WTC11 (cell line): ENCODE measurements around the gene GJA4. TPM values are rescaled to one million over a fixed set of nuclear protein-coding genes. Genes with fewer than 3 reads are reported as not detected.

Source experiments
- ATAC-seq: fragments of 200-7000 bp; cut with Tn5 transposase; 2 replicates; pipeline ENCODE4 v1.10.0; 2021; ENCODE audit warnings: mild to moderate bottlenecking, moderate library complexity
- CTCF ChIA-PET: fragments of 300-600 bp; sonication (Branson Sonifier 250); formaldehyde crosslinking; loops from one replicate; lab custom pipeline; 2021; ENCODE audit warnings: antibody characterized with exemption; lab: Charles Lee
- POLR2A ChIA-PET: fragments of 350-600 bp; sonication (Branson Sonifier 250); formaldehyde crosslinking; loops from one replicate; lab custom pipeline; 2021; ENCODE audit warnings: antibody characterized with exemption; lab: Charles Lee
- DNase-seq: peaks from one replicate; pipeline ENCODE4 v3.0.0; 2021; ENCODE audit warnings: low spot score
- H3K27ac Mint-ChIP-seq: 2 replicates; pipeline ENCODE4 v1.8.0; 2021; ENCODE audit warnings: mixed read lengths
- H3K27me3 Mint-ChIP-seq: 2 replicates; pipeline ENCODE4 v1.8.0; 2021; ENCODE audit warnings: low read depth, mild to moderate bottlenecking, moderate library complexity, mixed read lengths
- H3K36me3 Mint-ChIP-seq: 2 replicates; pipeline ENCODE4 v1.8.0; 2021; ENCODE audit warnings: mixed read lengths
- H3K4me1 Mint-ChIP-seq: 2 replicates; pipeline ENCODE4 v1.8.0; 2022; ENCODE audit warnings: mixed read lengths
- H3K4me3 Mint-ChIP-seq: 2 replicates; pipeline ENCODE4 v1.8.0; 2021; ENCODE audit warnings: mild to moderate bottlenecking, moderate library complexity, mixed read lengths
- H3K9me3 Mint-ChIP-seq: 2 replicates; pipeline ENCODE4 v1.8.0; 2021; ENCODE audit warnings: mixed read lengths
- CREM ChIP-seq: sonication (generic); formaldehyde crosslinking; IDR thresholded peaks from 2 replicates; pipeline ENCODE4 v1.8.1; 2022; ENCODE audit warnings: mild to moderate bottlenecking, missing genetic modification reagents, moderate library complexity
- FOXJ3 ChIP-seq: sonication (generic); formaldehyde crosslinking; IDR thresholded peaks from 2 replicates; pipeline ENCODE4 v1.9.0; 2021; ENCODE audit warnings: missing genetic modification reagents, mild to moderate bottlenecking, borderline replicate concordance
- FOXK1 ChIP-seq: sonication (generic); formaldehyde crosslinking; IDR thresholded peaks from 2 replicates; pipeline ENCODE4 v1.8.0; 2022; ENCODE audit warnings: mild to moderate bottlenecking, moderate library complexity, missing genetic modification reagents
- GTF2I ChIP-seq: fragments of 250-450 bp; sonication (Bioruptor Pico); conservative IDR thresholded peaks from 2 replicates; pipeline ENCODE4 v1.4.0; 2021; ENCODE audit warnings: mild to moderate bottlenecking
- HMGA2 ChIP-seq: fragments of 250-450 bp; sonication (Bioruptor Pico); IDR thresholded peaks from 2 replicates; pipeline ENCODE4 v1.4.0; 2021; ENCODE audit warnings: mild to moderate bottlenecking, moderate library complexity
- HMGXB4 ChIP-seq: sonication (generic); formaldehyde crosslinking; IDR thresholded peaks from 2 replicates; pipeline ENCODE4 v1.8.1; 2023; ENCODE audit warnings: mild to moderate bottlenecking, moderate library complexity, missing genetic modification reagents
- PREB ChIP-seq: sonication (generic); formaldehyde crosslinking; IDR thresholded peaks from 2 replicates; pipeline ENCODE4 v1.8.1; 2022; ENCODE audit warnings: mild to moderate bottlenecking, missing genetic modification reagents, moderate library complexity, borderline replicate concordance
- USF2 ChIP-seq: sonication (generic); formaldehyde crosslinking; IDR thresholded peaks from 2 replicates; pipeline ENCODE4 v1.8.1; 2023; ENCODE audit warnings: mild to moderate bottlenecking, missing genetic modification reagents, moderate library complexity
- ZNF138 ChIP-seq: sonication (generic); formaldehyde crosslinking; conservative IDR thresholded peaks from 2 replicates; pipeline ENCODE4 v1.8.1; 2022; ENCODE audit warnings: mild to moderate bottlenecking, moderate library complexity, missing genetic modification reagents
- ZNF512 ChIP-seq: sonication (generic); formaldehyde crosslinking; IDR thresholded peaks from 2 replicates; pipeline ENCODE4 v1.8.1; 2022; ENCODE audit warnings: missing genetic modification reagents, borderline replicate concordance
- total RNA-seq: library from RNA; stranded (reverse); gene quantifications from 3 replicates; pipeline ENCODE4 v1.2.3, GENCODE V29; 2021
- TF ChIP-seq, protein P1 (sequence below): sonication (generic); formaldehyde crosslinking; IDR thresholded peaks from 2 replicates; pipeline ENCODE4 v1.8.0; 2023; ENCODE audit warnings: mild to moderate bottlenecking, missing genetic modification reagents
- TF ChIP-seq, protein P2 (sequence below): fragments of 250-450 bp; sonication (Bioruptor Pico); IDR thresholded peaks from 2 replicates; pipeline ENCODE4 v1.9.0; 2021; ENCODE audit warnings: mild to moderate bottlenecking, borderline replicate concordance

Gene GJA4
- total RNA-seq, 1 experiment from 2014 or later, result 1.0 TPM

DNA sequence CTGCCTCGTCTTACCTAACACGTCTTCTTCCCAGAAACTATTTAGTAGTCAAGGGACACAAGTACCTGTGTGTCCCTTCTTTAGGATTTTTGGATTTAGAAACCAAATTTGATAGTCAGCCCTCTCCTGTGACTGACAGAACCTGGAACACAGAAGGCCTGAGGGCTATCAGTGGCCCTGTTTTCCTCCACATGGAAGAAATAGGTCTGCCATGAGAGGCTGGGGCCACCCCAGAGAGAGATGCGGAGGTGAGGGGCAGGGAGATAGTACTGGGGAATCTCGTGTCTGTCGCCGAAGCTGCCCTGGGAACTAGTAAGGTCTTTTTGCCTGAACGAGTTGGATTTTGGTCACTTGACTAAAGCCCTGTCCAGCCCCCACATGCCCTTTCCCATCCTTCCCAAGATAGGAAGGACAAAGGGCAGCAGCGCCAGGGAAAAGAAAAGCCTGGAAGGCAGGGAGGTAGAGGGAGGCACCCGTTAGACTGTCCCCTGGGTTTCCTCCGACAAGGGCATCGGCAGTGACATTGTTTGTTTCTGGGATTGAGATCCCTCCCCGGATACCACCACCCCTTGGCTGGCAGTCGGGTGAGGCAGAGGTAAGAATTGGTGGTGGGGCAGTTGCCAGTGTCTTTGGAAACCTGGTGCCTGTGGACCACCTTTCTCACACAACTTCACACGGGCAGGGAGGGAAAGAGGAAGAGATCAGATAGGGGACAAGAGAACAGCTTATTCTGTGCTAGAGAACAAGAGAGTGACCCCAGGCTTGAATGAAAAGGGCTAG, 46.9 kb downstream of the GJA4 start:
- Mint-ChIP-seq H3K27me3 (no peaks in the 10 kb centered on the region), H3K4me3 (no peak overlapping the region), H3K9me3 (no peaks in the 10 kb centered on the region), H3K27ac (no peak overlapping the region), H3K4me1 (peaks cover 21% of the 10 kb centered on the region), H3K36me3 (no peaks in the 10 kb centered on the region)
- ATAC-seq, result no peak
- ChIA-PET POLR2A (no interaction called here), CTCF (interaction anchor here (5.3 kb wide), 1 partner anchor 13 kb away, joined by 27 read pairs; no protein-coding TSS in a partner anchor)
- TF ChIP-seq CREM (CRISPR knock-in tag), result no peak
- TF ChIP-seq HMGXB4 (CRISPR knock-in tag), result no peak
- TF ChIP-seq ZNF512 (CRISPR knock-in tag), result no peak
- no peak for TF ChIP-seq HMGA2 (CRISPR knock-in tag)
- TF ChIP-seq, protein P1, sequence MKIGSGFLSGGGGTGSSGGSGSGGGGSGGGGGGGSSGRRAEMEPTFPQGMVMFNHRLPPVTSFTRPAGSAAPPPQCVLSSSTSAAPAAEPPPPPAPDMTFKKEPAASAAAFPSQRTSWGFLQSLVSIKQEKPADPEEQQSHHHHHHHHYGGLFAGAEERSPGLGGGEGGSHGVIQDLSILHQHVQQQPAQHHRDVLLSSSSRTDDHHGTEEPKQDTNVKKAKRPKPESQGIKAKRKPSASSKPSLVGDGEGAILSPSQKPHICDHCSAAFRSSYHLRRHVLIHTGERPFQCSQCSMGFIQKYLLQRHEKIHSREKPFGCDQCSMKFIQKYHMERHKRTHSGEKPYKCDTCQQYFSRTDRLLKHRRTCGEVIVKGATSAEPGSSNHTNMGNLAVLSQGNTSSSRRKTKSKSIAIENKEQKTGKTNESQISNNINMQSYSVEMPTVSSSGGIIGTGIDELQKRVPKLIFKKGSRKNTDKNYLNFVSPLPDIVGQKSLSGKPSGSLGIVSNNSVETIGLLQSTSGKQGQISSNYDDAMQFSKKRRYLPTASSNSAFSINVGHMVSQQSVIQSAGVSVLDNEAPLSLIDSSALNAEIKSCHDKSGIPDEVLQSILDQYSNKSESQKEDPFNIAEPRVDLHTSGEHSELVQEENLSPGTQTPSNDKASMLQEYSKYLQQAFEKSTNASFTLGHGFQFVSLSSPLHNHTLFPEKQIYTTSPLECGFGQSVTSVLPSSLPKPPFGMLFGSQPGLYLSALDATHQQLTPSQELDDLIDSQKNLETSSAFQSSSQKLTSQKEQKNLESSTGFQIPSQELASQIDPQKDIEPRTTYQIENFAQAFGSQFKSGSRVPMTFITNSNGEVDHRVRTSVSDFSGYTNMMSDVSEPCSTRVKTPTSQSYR, result no peak
- no peak for TF ChIP-seq PREB (CRISPR knock-in tag)
- no peak for TF ChIP-seq ZNF138 (CRISPR knock-in tag)
- TF ChIP-seq FOXJ3 (CRISPR knock-in tag), result no peak
- TF ChIP-seq GTF2I (CRISPR knock-in tag), result no peak
- no peak for TF ChIP-seq USF2
- no peak for TF ChIP-seq FOXK1
- TF ChIP-seq, protein P2, sequence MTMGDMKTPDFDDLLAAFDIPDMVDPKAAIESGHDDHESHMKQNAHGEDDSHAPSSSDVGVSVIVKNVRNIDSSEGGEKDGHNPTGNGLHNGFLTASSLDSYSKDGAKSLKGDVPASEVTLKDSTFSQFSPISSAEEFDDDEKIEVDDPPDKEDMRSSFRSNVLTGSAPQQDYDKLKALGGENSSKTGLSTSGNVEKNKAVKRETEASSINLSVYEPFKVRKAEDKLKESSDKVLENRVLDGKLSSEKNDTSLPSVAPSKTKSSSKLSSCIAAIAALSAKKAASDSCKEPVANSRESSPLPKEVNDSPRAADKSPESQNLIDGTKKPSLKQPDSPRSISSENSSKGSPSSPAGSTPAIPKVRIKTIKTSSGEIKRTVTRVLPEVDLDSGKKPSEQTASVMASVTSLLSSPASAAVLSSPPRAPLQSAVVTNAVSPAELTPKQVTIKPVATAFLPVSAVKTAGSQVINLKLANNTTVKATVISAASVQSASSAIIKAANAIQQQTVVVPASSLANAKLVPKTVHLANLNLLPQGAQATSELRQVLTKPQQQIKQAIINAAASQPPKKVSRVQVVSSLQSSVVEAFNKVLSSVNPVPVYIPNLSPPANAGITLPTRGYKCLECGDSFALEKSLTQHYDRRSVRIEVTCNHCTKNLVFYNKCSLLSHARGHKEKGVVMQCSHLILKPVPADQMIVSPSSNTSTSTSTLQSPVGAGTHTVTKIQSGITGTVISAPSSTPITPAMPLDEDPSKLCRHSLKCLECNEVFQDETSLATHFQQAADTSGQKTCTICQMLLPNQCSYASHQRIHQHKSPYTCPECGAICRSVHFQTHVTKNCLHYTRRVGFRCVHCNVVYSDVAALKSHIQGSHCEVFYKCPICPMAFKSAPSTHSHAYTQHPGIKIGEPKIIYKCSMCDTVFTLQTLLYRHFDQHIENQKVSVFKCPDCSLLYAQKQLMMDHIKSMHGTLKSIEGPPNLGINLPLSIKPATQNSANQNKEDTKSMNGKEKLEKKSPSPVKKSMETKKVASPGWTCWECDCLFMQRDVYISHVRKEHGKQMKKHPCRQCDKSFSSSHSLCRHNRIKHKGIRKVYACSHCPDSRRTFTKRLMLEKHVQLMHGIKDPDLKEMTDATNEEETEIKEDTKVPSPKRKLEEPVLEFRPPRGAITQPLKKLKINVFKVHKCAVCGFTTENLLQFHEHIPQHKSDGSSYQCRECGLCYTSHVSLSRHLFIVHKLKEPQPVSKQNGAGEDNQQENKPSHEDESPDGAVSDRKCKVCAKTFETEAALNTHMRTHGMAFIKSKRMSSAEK (CRISPR knock-in tag), result no peak
- DNase-seq, result no peak
